Measurements from ENCODE around the gene RPGRIP1.

RPGRIP1 gene

GRCh38 chr14:21279783-21280182, at the start of gene RPGRIP1:
Gene RPGRIP1 (plus strand): TSS chr14:21280083. CDS start chr14:21287977, 7,894 bp downstream.
- H3K4me3 ChIP-seq (ENCODE audit: low read depth, low read length) = no peak within 1 kb of the TSS
- TF ChIP-seq CTCF (IDR thresholded peaks at IDR 0.05; ENCODE audit: borderline replicate concordance, insufficient read depth, low read depth, low read length) = no peak

GRCh38 chr14:21231020-21231652, 48.7 kb upstream of the RPGRIP1 start:
- no peak for TF ChIP-seq CTCF (IDR thresholded peaks at IDR 0.05; ENCODE audit: borderline replicate concordance, insufficient read depth, low read depth, low read length)
- no peak overlapping the region for H3K4me3 ChIP-seq (ENCODE audit: low read depth, low read length)

- TF ChIP-seq CTCF (IDR thresholded peaks at IDR 0.05; ENCODE audit: borderline replicate concordance, insufficient read depth, low read depth, low read length) = no peak
- H3K4me3 ChIP-seq (ENCODE audit: low read depth, low read length) = no peak overlapping the region
Observed at GRCh38 chr14:21233457-21234076, 46.3 kb upstream of the RPGRIP1 start.

GRCh38 chr14:21234112-21234511, 45.8 kb upstream of the RPGRIP1 start:
- no peak for TF ChIP-seq CTCF (IDR thresholded peaks at IDR 0.05; ENCODE audit: borderline replicate concordance, insufficient read depth, low read depth, low read length)
- H3K4me3 ChIP-seq (ENCODE audit: low read depth, low read length) = no peak overlapping the region

GRCh38 chr14:21236948-21237797, 42.7 kb upstream of the RPGRIP1 start:
- H3K4me3 ChIP-seq (ENCODE audit: low read depth, low read length) = no peak overlapping the region
- no peak for TF ChIP-seq CTCF (IDR thresholded peaks at IDR 0.05; ENCODE audit: borderline replicate concordance, insufficient read depth, low read depth, low read length)

GRCh38 chr14:21238823-21239518, 40.9 kb upstream of the RPGRIP1 start:
- no peak overlapping the region for H3K4me3 ChIP-seq (ENCODE audit: low read depth, low read length)

More at GRCh38 chr14:21238823-21239518, 40.9 kb upstream of the RPGRIP1 start:
- no peak for TF ChIP-seq CTCF (IDR thresholded peaks at IDR 0.05; ENCODE audit: borderline replicate concordance, insufficient read depth, low read depth, low read length)

All from GM12875 (cell line).